A549 (cell line): ENCODE results near the gene THAP4. TPM values are rescaled to one million over a fixed set of nuclear protein-coding genes. Genes with fewer than 3 reads are reported as not detected.

Experiments used
- ATAC-seq, 2 experiments: fragments of 200-7000 bp in 1 of 2; fragments of >200 bp in 1 of 2; cut with Nextera tagmentation in 1 of 2; cut with Tn5 transposase in 1 of 2; 3 replicates each; pipeline versions ENCODE4 v1.8.0 to v1.9.1; 2018 to 2020; ENCODE audit warnings: mild to moderate bottlenecking in 1 of 2, moderate library complexity in 1 of 2
- CTCF ChIA-PET: fragments of 300-600 bp; sonication (Branson Sonifier 250); formaldehyde crosslinking; extraction: SDS; loops from one replicate; lab custom pipeline; 2021; ENCODE audit warnings: antibody characterized with exemption, inconsistent platforms; lab: Yijun Ruan, JAX
- POLR2A ChIA-PET: fragments of 350-600 bp; formaldehyde crosslinking; extraction: SDS; loops from one replicate; lab custom pipeline; 2021; ENCODE audit warnings: antibody characterized with exemption, inconsistent platforms; lab: Yijun Ruan, JAX
- DNase-seq, 2 experiments: peaks; one replicate each; pipeline versions ENCODE4 v3.0.0 to v3.0.0-alpha.2; 2011 to 2016; ENCODE audit warnings: low read depth in 1 of 2, low spot score in 1 of 2
- FAIRE-seq: peaks from 2 replicates; lab custom pipeline; 2011; peaks lifted over from hg19 to GRCh38; lab: Jason Lieb, UNC
- H3K27ac ChIP-seq, 2 experiments: fragments of >200 bp; sonication (Bioruptor Twin); formaldehyde crosslinking; 3 replicates each; pipeline ENCODE4 v1.5.1; 2016 to 2017
- H3K4me1 ChIP-seq: fragments of >200 bp; sonication (Bioruptor Twin); formaldehyde crosslinking; 3 replicates; pipeline ENCODE4 v1.6.1; 2016
- H3K4me2 ChIP-seq: fragments of >200 bp; sonication (Bioruptor Twin); formaldehyde crosslinking; 3 replicates; pipeline ENCODE4 v1.6.1; 2016
- H3K4me3 ChIP-seq: fragments of >200 bp; sonication (Bioruptor Twin); formaldehyde crosslinking; 3 replicates; pipeline ENCODE4 v1.5.1; 2016
- H3K9me3 ChIP-seq: fragments of >200 bp; sonication (Bioruptor Twin); formaldehyde crosslinking; 3 replicates; pipeline ENCODE4 v1.6.1; 2016
- BHLHE40 ChIP-seq: IDR thresholded peaks from 2 replicates; pipeline ENCODE4 v1.6.1; 2012; ENCODE audit warnings: low read depth, low read length, inconsistent platforms
- CBX2 ChIP-seq: fragments of 200-600 bp; sonication (generic); IDR thresholded peaks from 2 replicates; pipeline ENCODE4 v1.6.1; 2016; ENCODE audit warnings: low read depth, mild to moderate bottlenecking, borderline replicate concordance
- CHD2 ChIP-seq: fragments of 150-350 bp; IDR thresholded peaks from 2 replicates; pipeline ENCODE4 v1.6.1; 2014; ENCODE audit warnings: low read length; ENCODE audit not compliant: partially characterized antibody
- EHMT2 ChIP-seq: fragments of 200-600 bp; sonication (generic); IDR thresholded peaks from 2 replicates; pipeline ENCODE4 v1.6.1; 2016; ENCODE audit warnings: antibody characterized with exemption, low read depth, mild to moderate bottlenecking, moderate library complexity
- FOSL2 ChIP-seq, 2 experiments: fragments of 450-650 bp in 1 of 2; fragments of >200 bp in 1 of 2; sonication (Bioruptor Twin) in 1 of 2; formaldehyde crosslinking; IDR thresholded peaks; 2 replicates each; pipeline versions ENCODE4 v1.5.0 to v1.6.1; 2016 to 2020; ENCODE audit warnings: mild to moderate bottlenecking in 1 of 2, moderate library complexity in 1 of 2
- HDAC2 ChIP-seq: fragments of 200-600 bp; sonication (generic); IDR thresholded peaks from 2 replicates; pipeline ENCODE4 v1.6.1; 2016
- HOXA7 ChIP-seq: fragments of 250-450 bp; sonication (Bioruptor Pico); IDR thresholded peaks from 2 replicates; pipeline ENCODE4 v1.5.0; 2020; ENCODE audit warnings: mild to moderate bottlenecking, moderate library complexity
- HOXB5 ChIP-seq: fragments of 250-450 bp; sonication (Bioruptor Pico); IDR thresholded peaks from 2 replicates; pipeline ENCODE4 v1.5.0; 2020; ENCODE audit warnings: mild to moderate bottlenecking, moderate library complexity
- JUNB ChIP-seq: fragments of >200 bp; sonication (Bioruptor Twin); formaldehyde crosslinking; IDR thresholded peaks from 2 replicates; pipeline ENCODE4 v1.6.1; 2016
- KDM1A ChIP-seq: fragments of 200-600 bp; sonication (generic); IDR thresholded peaks from 2 replicates; pipeline ENCODE4 v1.6.1; 2016; ENCODE audit warnings: low read depth, mild to moderate bottlenecking
- MAZ ChIP-seq: fragments of 150-350 bp; IDR thresholded peaks from 2 replicates; pipeline ENCODE4 v1.6.1; 2014; ENCODE audit warnings: antibody characterized with exemption, low read depth, low read length, borderline replicate concordance
- NFE2L2 ChIP-seq: fragments of 150-350 bp; conservative IDR thresholded peaks from 2 replicates; pipeline ENCODE4 v1.6.1; 2014; ENCODE audit warnings: low read length
- POLR2A ChIP-seq: IDR thresholded peaks from 2 replicates; pipeline ENCODE4 v1.6.1; 2012; ENCODE audit warnings: mild to moderate bottlenecking, low read length
- RAD21 ChIP-seq, 2 experiments: fragments of >200 bp in 1 of 2; sonication (Bioruptor Twin) in 1 of 2; formaldehyde crosslinking in 1 of 2; IDR thresholded peaks in 1 of 2; conservative IDR thresholded peaks in 1 of 2; 2 replicates in 1 of 2; 3 replicates in 1 of 2; pipeline ENCODE4 v1.6.1; 2012 to 2018; ENCODE audit warnings: inconsistent platforms in 1 of 2
- RCOR1 ChIP-seq: fragments of 150-350 bp; IDR thresholded peaks from 2 replicates; pipeline ENCODE4 v1.6.1; 2014; ENCODE audit warnings: antibody characterized with exemption, low read length, low read depth
- RFX5 ChIP-seq: fragments of 450-650 bp; IDR thresholded peaks from 2 replicates; pipeline ENCODE4 v1.7.1; 2014; ENCODE audit warnings: antibody characterized with exemption, mild to moderate bottlenecking, moderate library complexity
- RNF2 ChIP-seq: fragments of 200-600 bp; sonication (generic); IDR thresholded peaks from 2 replicates; pipeline ENCODE4 v1.6.1; 2016; ENCODE audit warnings: low read depth, mild to moderate bottlenecking, antibody characterized with exemption, moderate library complexity, borderline replicate concordance
- TFCP2L1 ChIP-seq: fragments of 250-450 bp; sonication (Bioruptor Pico); IDR thresholded peaks from 2 replicates; pipeline ENCODE4 v1.5.0; 2021; ENCODE audit warnings: mild to moderate bottlenecking
- TP53 ChIP-seq: fragments of 250-450 bp; sonication (Bioruptor Pico); IDR thresholded peaks from 2 replicates; pipeline ENCODE4 v1.5.0; 2021; ENCODE audit warnings: mild to moderate bottlenecking, moderate library complexity
- ZSCAN20 ChIP-seq: fragments of 250-450 bp; sonication (Bioruptor Pico); IDR thresholded peaks from 2 replicates; pipeline ENCODE4 v1.8.0; 2022; ENCODE audit warnings: mild to moderate bottlenecking, moderate library complexity
- WGBS: methylation state at CpG from one replicate; pipeline ENCODE4 v1.1.6; 2017; ENCODE audit errors: missing lambda C conversion rate; 5-methylcytosine and 5-hydroxymethylcytosine counted together
- polyA plus RNA-seq, 4 experiments: library from polyadenylated mRNA; depleted of rRNA in 3 of 4; stranded (reverse); fragments of >200 nt; fragmentation: RNase III in 1 of 4; extraction: RNeasy Plus Mini Kit Qiagen cat#74134 plus additional on column Dnase treatment in 1 of 4; gene quantifications; 2 replicates in 3 of 4; 3 replicates in 1 of 4; pipeline ENCODE4 v1.2.3, GENCODE V29; 2011 to 2017
- TF ChIP-seq, protein P1 (sequence below): fragments of 150-350 bp; IDR thresholded peaks from 2 replicates; pipeline ENCODE4 v1.6.1; 2014; ENCODE audit warnings: low read depth, mild to moderate bottlenecking, low read length
- TF ChIP-seq, protein P2 (sequence below): IDR thresholded peaks from 2 replicates; pipeline ENCODE4 v1.6.1; 2012; ENCODE audit warnings: low read depth, borderline replicate concordance
- TF ChIP-seq, protein P3 (sequence below): fragments of 450-650 bp; IDR thresholded peaks from 2 replicates; pipeline ENCODE4 v1.6.1; 2014; ENCODE audit warnings: antibody characterized with exemption
- TF ChIP-seq, protein P4 (sequence below): fragments of >200 bp; sonication (Bioruptor Twin); formaldehyde crosslinking; IDR thresholded peaks from 3 replicates; pipeline ENCODE4 v1.5.1; 2016
- TF ChIP-seq, protein P5 (sequence below): fragments of >200 bp; sonication (Bioruptor Twin); formaldehyde crosslinking; IDR thresholded peaks from 3 replicates; pipeline ENCODE4 v1.6.1; 2016

THAP4 gene
- polyA plus RNA-seq, 2 of the 4 experiments (the other 2 are of a cell fraction), result 36.1 to 51.0 TPM

DNA sequence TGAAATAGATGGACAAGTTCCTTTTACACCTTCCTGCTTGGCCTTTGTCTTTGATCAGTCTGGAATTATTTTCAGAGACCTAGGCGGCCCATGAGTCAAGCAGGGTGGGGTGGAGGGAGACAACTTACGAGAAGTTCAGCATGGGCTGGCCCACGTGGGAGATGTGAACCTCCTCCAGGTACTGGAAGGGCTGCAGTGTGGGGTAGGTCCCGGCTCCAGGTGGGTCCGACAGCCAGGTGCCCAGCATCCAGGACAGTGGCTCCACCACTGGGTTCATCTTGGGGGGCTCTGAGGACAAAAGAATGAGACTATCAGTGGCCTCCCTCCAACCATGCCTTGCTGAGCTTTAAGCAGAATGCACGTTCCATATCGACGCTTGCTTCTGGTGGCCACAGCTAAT is 30.8 kb downstream of the THAP4 start (continued):
- TF ChIP-seq, protein P1, sequence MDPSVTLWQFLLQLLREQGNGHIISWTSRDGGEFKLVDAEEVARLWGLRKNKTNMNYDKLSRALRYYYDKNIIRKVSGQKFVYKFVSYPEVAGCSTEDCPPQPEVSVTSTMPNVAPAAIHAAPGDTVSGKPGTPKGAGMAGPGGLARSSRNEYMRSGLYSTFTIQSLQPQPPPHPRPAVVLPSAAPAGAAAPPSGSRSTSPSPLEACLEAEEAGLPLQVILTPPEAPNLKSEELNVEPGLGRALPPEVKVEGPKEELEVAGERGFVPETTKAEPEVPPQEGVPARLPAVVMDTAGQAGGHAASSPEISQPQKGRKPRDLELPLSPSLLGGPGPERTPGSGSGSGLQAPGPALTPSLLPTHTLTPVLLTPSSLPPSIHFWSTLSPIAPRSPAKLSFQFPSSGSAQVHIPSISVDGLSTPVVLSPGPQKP, result no peak

DNA sequence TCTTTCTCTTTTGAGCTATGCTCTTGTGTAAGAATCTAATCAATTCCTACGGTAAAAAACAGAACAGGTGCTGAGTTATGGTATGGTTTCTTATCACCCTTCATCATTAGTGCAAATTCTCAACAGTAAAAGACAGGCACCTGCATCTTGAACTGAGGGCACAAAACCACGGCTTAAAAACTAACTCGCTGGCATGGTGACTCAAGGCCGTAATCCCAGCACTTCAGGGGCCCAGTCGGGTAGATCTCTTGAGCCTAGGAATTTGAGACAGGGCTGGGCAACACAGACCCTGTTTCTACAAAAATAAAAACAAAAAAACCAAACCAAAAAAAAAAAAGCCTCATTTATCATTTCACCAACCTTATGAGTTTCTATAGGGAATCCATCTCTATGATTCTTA is 33.3 kb downstream of the THAP4 start:
- CTCF ChIA-PET, result interaction anchor here (0.7 kb wide), 1 partner anchor 189 kb away, joined by 3 read pairs; no protein-coding TSS in a partner anchor
- H3K27ac ChIP-seq, result no peak overlapping the region
- no peak for DNase-seq
- H3K4me1 ChIP-seq, result no peaks in the 10 kb centered on the region
- 86% methylated on average over 5 of the region's 5 CpGs for WGBS
- no peak for ATAC-seq
- TF ChIP-seq HOXB5 (CRISPR knock-in tag) (no peak), FOSL2 (IDR thresholded peaks at IDR 0.05) (no peak), FOSL2 (CRISPR knock-in tag; IDR thresholded peaks at IDR 0.05) (no peak)
- TF ChIP-seq, protein P2, sequence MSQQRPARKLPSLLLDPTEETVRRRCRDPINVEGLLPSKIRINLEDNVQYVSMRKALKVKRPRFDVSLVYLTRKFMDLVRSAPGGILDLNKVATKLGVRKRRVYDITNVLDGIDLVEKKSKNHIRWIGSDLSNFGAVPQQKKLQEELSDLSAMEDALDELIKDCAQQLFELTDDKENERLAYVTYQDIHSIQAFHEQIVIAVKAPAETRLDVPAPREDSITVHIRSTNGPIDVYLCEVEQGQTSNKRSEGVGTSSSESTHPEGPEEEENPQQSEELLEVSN, result no peak
- H3K4me3 ChIP-seq, result no peak overlapping the region
- no peaks in the 10 kb centered on the region for H3K9me3 ChIP-seq
- H3K4me2 ChIP-seq, result no peak overlapping the region
- POLR2A ChIA-PET, result no interaction called here
- FAIRE-seq, result no peak

DNA sequence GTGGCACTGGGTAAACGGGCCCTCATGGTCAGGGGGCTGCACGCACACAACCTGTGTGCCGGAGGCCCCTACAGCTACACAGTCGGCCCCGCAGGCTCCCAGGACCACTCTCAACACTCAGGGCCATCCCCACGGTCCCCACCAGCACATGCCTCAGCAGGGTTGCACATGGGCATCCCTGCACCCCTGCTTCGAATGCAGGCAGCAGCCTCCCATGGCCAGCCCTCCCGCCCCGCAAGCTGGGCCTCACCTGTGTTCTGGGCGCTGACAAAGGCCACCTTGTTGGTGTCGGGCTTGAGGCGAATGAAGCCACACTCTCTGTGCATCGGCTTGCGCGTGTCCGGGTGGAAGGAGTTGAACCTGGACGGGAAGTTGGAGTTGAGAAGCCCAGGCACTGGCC is 34.2 kb downstream of the THAP4 start:
- H3K4me2 ChIP-seq, result no peak overlapping the region
- H3K27ac ChIP-seq, result no peak overlapping the region
- H3K4me1 ChIP-seq, result no peaks in the 10 kb centered on the region
- POLR2A ChIA-PET, result no interaction called here
- no peak for ATAC-seq
- H3K4me3 ChIP-seq, result no peak overlapping the region
- no peaks in the 10 kb centered on the region for H3K9me3 ChIP-seq
- TF ChIP-seq CBX2 (no peak), KDM1A (no peak), HDAC2 (no peak), TFCP2L1 (CRISPR knock-in tag) (no peak), RFX5 (no peak), CHD2 (no peak), POLR2A (no peak), NFE2L2 (no peak)
- TF ChIP-seq, protein P2, result no peak
- TF ChIP-seq, protein P1, result no peak
- TF ChIP-seq, protein P3, sequence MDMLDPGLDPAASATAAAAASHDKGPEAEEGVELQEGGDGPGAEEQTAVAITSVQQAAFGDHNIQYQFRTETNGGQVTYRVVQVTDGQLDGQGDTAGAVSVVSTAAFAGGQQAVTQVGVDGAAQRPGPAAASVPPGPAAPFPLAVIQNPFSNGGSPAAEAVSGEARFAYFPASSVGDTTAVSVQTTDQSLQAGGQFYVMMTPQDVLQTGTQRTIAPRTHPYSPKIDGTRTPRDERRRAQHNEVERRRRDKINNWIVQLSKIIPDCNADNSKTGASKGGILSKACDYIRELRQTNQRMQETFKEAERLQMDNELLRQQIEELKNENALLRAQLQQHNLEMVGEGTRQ, result no peak
- TF ChIP-seq, protein P4, sequence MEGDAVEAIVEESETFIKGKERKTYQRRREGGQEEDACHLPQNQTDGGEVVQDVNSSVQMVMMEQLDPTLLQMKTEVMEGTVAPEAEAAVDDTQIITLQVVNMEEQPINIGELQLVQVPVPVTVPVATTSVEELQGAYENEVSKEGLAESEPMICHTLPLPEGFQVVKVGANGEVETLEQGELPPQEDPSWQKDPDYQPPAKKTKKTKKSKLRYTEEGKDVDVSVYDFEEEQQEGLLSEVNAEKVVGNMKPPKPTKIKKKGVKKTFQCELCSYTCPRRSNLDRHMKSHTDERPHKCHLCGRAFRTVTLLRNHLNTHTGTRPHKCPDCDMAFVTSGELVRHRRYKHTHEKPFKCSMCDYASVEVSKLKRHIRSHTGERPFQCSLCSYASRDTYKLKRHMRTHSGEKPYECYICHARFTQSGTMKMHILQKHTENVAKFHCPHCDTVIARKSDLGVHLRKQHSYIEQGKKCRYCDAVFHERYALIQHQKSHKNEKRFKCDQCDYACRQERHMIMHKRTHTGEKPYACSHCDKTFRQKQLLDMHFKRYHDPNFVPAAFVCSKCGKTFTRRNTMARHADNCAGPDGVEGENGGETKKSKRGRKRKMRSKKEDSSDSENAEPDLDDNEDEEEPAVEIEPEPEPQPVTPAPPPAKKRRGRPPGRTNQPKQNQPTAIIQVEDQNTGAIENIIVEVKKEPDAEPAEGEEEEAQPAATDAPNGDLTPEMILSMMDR, result no peak
- TF ChIP-seq, all 56 proteins: peak for 0
- DNase-seq, result no peak
- CTCF ChIA-PET, result no interaction called here
- FAIRE-seq, result no peak
- WGBS, result 92% methylated on average over 11 of the region's 17 CpGs

DNA sequence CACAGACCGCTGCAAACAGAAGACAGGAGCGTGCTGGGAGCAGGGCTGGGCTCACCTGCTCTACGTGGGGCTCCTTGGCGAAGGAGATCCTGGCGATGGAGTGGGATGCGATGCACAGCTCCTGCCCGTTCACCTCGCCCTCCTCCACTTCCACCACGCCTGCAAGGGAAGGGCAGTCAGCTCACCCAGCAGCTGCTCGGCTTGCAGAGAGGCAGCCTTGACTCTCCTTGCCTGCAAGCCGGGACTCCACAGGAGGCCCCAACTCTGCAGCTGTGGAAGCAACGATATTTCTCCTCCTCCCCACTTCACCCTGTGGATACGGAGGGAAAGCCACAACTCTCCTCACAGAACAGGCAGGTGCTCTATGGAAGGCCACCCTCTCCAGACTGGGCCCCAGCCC is 35.1 kb downstream of the THAP4 start:
- Histone ChIP-seq H3K4me1 (no peaks in the 10 kb centered on the region), H3K4me3 (no peak overlapping the region), H3K4me2 (no peak overlapping the region), H3K27ac (no peak overlapping the region), H3K9me3 (no peaks in the 10 kb centered on the region)
- DNase-seq (no peak), ATAC-seq (no peak; a peak in 1 of 6 replicates), FAIRE-seq (no peak)
- 87% methylated on average over 13 of the region's 13 CpGs for WGBS
- CTCF ChIA-PET, result no interaction called here
- POLR2A ChIA-PET, result no interaction called here
- TF ChIP-seq EHMT2, result no peak
- no peak for TF ChIP-seq JUNB
- no peak for TF ChIP-seq TP53 (CRISPR knock-in tag)
- no peak for TF ChIP-seq POLR2A
- TF ChIP-seq, protein P5, sequence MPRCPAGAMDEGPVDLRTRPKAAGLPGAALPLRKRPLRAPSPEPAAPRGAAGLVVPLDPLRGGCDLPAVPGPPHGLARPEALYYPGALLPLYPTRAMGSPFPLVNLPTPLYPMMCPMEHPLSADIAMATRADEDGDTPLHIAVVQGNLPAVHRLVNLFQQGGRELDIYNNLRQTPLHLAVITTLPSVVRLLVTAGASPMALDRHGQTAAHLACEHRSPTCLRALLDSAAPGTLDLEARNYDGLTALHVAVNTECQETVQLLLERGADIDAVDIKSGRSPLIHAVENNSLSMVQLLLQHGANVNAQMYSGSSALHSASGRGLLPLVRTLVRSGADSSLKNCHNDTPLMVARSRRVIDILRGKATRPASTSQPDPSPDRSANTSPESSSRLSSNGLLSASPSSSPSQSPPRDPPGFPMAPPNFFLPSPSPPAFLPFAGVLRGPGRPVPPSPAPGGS, result no peak
- no peak for TF ChIP-seq MAZ
- no peak for TF ChIP-seq RAD21 (conservative IDR thresholded peaks at IDR 0.05 in 1 of 2, IDR thresholded peaks at IDR 0.05 in 1 of 2)
- no peak for TF ChIP-seq HOXA7 (CRISPR knock-in tag)
- no peak for TF ChIP-seq BHLHE40
- TF ChIP-seq ZSCAN20 (CRISPR knock-in tag), result no peak
- no peak for TF ChIP-seq RNF2
- TF ChIP-seq RCOR1, result no peak
